MM.1S (cell line): ENCODE data around the gene TIMP1.

Source experiments
- EZH2 ChIP-seq: fragments of 300-600 bp; sonication (generic); optimal IDR thresholded peaks from 2 replicates; pipeline ENCODE3; 2017; ENCODE audit warnings: low read depth, mild to moderate bottlenecking, antibody characterized with exemption, low read length, mixed read lengths
- TF ChIP-seq, protein P1 (sequence below): fragments of 300-600 bp; sonication (generic); IDR thresholded peaks from 2 replicates; pipeline ENCODE4 v1.5.1; 2016; ENCODE audit warnings: antibody characterized with exemption, low read length, mixed read lengths

DNA sequence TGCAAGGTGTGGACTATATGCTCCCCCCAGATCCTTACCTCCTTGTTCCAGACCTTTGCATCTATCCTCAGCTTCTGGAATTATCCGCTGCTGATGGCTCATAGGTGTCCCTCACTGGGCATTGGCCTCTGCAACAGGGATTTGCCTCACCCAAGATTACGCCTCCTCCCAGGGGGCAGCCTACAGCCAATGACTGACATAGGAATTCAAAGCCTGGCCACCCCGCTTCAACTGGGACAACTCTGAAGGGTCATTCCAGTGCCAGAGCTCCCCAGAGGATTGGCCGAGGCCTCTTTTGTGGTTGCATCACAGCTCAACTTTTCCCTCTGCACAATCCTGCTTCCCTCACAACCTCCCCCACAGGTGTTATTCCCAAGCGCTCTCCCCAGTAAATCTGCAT lies 32.4 kb downstream of the TIMP1 start:
- TF ChIP-seq, protein P1, sequence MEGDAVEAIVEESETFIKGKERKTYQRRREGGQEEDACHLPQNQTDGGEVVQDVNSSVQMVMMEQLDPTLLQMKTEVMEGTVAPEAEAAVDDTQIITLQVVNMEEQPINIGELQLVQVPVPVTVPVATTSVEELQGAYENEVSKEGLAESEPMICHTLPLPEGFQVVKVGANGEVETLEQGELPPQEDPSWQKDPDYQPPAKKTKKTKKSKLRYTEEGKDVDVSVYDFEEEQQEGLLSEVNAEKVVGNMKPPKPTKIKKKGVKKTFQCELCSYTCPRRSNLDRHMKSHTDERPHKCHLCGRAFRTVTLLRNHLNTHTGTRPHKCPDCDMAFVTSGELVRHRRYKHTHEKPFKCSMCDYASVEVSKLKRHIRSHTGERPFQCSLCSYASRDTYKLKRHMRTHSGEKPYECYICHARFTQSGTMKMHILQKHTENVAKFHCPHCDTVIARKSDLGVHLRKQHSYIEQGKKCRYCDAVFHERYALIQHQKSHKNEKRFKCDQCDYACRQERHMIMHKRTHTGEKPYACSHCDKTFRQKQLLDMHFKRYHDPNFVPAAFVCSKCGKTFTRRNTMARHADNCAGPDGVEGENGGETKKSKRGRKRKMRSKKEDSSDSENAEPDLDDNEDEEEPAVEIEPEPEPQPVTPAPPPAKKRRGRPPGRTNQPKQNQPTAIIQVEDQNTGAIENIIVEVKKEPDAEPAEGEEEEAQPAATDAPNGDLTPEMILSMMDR: no peak
- TF ChIP-seq EZH2: no peak
